Measurements from ENCODE around the gene DGLUCY.

The DGLUCY gene

DNA sequence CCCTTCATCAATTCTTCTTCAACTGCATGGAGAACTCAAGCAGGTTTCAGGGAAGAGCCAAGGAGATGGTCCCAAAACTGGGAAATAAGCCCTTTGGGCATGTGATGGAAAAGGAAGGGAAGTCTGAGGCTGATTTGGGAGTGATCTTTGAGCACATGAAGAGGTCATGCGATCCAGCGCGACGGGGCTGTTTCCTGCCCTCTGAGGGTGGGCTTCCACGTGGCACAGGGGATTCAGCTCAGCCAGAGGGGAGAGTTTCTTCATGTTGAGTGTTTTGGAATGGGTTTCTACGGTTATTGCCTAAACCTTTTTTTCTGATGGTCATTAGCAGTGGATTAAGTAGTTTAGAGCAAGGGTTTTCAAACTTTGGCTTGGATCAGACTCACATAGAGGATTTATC, 100.4 kb downstream of the DGLUCY start:
- Histone ChIP-seq H3K36me3 (ENCODE audit: insufficient read depth, low read length) (peaks cover 49% of the 10 kb centered on the region; the same call in 1 of the 2 replicates), H3K9me3 (ENCODE audit: insufficient read depth, low read depth, low read length) (no peaks in the 10 kb centered on the region; the same call in 1 of the 2 replicates), H4K20me1 (ENCODE audit: insufficient read depth, low read length, poor library complexity, severe bottlenecking) (no peaks in the 10 kb centered on the region), H3K9me2 (replicated peaks; ENCODE audit: low read depth, low read length) (no peaks in the 10 kb centered on the region), H3F3A (ENCODE audit: low read depth) (no peaks in the 10 kb centered on the region), H3K4me1 (ENCODE audit: insufficient read depth, low read length, poor library complexity, severe bottlenecking) (peaks cover 6% of the 10 kb centered on the region), H3K79me2 (ENCODE audit: insufficient read depth, low read length) (no peaks in the 10 kb centered on the region), H3K9ac (ENCODE audit: low read depth, low read length, poor library complexity, severe bottlenecking) (no peak overlapping the region), H3K27me3 (ENCODE audit: insufficient read depth, low read length, poor library complexity, severe bottlenecking) (no peaks in the 10 kb centered on the region), H3K4me3 (ENCODE audit: low read length, poor library complexity, severe bottlenecking) (no peak overlapping the region), H2AFZ (ENCODE audit: low read length) (no peak overlapping the region), H3K4me2 (ENCODE audit: low read depth, low read length, poor library complexity, severe bottlenecking) (no peak overlapping the region)
- TF ChIP-seq, protein P1, sequence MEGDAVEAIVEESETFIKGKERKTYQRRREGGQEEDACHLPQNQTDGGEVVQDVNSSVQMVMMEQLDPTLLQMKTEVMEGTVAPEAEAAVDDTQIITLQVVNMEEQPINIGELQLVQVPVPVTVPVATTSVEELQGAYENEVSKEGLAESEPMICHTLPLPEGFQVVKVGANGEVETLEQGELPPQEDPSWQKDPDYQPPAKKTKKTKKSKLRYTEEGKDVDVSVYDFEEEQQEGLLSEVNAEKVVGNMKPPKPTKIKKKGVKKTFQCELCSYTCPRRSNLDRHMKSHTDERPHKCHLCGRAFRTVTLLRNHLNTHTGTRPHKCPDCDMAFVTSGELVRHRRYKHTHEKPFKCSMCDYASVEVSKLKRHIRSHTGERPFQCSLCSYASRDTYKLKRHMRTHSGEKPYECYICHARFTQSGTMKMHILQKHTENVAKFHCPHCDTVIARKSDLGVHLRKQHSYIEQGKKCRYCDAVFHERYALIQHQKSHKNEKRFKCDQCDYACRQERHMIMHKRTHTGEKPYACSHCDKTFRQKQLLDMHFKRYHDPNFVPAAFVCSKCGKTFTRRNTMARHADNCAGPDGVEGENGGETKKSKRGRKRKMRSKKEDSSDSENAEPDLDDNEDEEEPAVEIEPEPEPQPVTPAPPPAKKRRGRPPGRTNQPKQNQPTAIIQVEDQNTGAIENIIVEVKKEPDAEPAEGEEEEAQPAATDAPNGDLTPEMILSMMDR (conservative IDR thresholded peaks at IDR 0.05; ENCODE audit: low read length), result no peak

DNA sequence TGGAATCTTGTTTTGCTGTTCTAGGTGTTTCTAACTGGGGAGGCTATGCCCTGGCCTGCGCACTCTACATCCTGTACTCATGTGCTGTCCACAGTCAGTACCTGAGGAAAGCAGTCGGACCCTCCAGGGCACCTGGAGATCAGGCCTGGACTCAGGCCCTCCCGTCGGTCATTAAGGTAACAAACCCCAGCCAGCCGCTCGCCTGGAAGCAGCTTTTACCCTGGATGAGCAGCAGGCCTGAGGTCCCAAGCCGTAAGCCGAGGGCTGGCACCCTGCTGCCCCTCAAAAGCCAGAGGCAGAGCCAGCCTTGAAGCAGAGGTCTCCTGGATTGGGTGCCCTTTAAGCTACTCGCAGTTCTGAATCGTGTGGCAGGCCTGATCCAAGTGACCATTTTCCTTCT, 101.5 kb downstream of the DGLUCY start:
- peaks cover 6% of the 10 kb centered on the region for H3K4me1 ChIP-seq (ENCODE audit: insufficient read depth, low read length, poor library complexity, severe bottlenecking)
- no peaks in the 10 kb centered on the region; the same call in 1 of the 2 replicates for H3K9me3 ChIP-seq (ENCODE audit: insufficient read depth, low read depth, low read length)
- TF ChIP-seq EZH2phosphoT487 (IDR thresholded peaks at IDR 0.05; ENCODE audit: borderline replicate concordance), result no peak
- no peaks in the 10 kb centered on the region for H3K9me2 ChIP-seq (replicated peaks; ENCODE audit: low read depth, low read length)
- H3K27me3 ChIP-seq (ENCODE audit: insufficient read depth, low read length, poor library complexity, severe bottlenecking), result no peaks in the 10 kb centered on the region
- H3K36me3 ChIP-seq (ENCODE audit: insufficient read depth, low read length), result peaks cover 42% of the 10 kb centered on the region; the same call in 1 of the 2 replicates
- no peaks in the 10 kb centered on the region for H3K79me2 ChIP-seq (ENCODE audit: insufficient read depth, low read length)
- H2AFZ ChIP-seq (ENCODE audit: low read length), result no peak overlapping the region
- no peak overlapping the region for H3K9ac ChIP-seq (ENCODE audit: low read depth, low read length, poor library complexity, severe bottlenecking)
- no peaks in the 10 kb centered on the region for H3F3A ChIP-seq (ENCODE audit: low read depth)
- H3K4me2 ChIP-seq (ENCODE audit: low read depth, low read length, poor library complexity, severe bottlenecking), result no peak overlapping the region
- no peaks in the 10 kb centered on the region for H4K20me1 ChIP-seq (ENCODE audit: insufficient read depth, low read length, poor library complexity, severe bottlenecking)
- H3K4me3 ChIP-seq (ENCODE audit: low read length, poor library complexity, severe bottlenecking), result no peak overlapping the region

DNA sequence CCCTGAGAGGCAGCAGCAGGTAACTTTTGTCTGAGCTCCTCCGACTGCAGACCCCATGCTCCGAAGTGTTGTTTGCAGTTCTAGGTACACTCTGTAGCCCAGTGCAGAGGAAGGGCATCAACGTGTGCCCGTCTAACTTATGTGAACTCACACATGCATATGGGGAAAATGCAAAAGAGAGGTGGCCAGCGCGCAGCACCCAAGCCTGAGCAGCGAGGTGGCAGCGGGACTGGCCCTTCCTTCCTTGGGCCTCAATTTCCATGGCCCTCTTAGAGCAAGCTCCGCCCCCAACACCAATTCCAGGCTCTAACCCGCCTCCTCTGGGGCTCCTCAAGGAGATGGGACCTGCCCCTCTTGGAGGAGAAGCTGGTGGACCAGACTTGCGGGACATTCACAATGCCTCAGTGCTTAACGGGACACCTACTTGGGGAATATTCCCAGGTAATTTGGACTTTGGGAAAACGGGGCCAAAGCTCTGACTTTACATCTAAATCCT, 102.9 kb downstream of the DGLUCY start:
- no peaks in the 10 kb centered on the region for H3K79me2 ChIP-seq (ENCODE audit: insufficient read depth, low read length)
- H3F3A ChIP-seq (ENCODE audit: low read depth), result no peaks in the 10 kb centered on the region
- TF ChIP-seq, protein P1 (conservative IDR thresholded peaks at IDR 0.05; ENCODE audit: low read length), result no peak
- no peak for TF ChIP-seq EZH2phosphoT487 (IDR thresholded peaks at IDR 0.05; ENCODE audit: borderline replicate concordance)
- no peak overlapping the region for H3K4me3 ChIP-seq (ENCODE audit: low read length, poor library complexity, severe bottlenecking)
- no peak overlapping the region for H3K9ac ChIP-seq (ENCODE audit: low read depth, low read length, poor library complexity, severe bottlenecking)
- H3K9me3 ChIP-seq (ENCODE audit: insufficient read depth, low read depth, low read length), result no peaks in the 10 kb centered on the region
- peaks cover 32% of the 10 kb centered on the region; the same call in 1 of the 2 replicates for H3K36me3 ChIP-seq (ENCODE audit: insufficient read depth, low read length)
- no peaks in the 10 kb centered on the region for H3K9me2 ChIP-seq (replicated peaks; ENCODE audit: low read depth, low read length)
- H3K4me1 ChIP-seq (ENCODE audit: insufficient read depth, low read length, poor library complexity, severe bottlenecking), result peaks cover 6% of the 10 kb centered on the region
- no peak overlapping the region for H3K4me2 ChIP-seq (ENCODE audit: low read depth, low read length, poor library complexity, severe bottlenecking)
- H2AFZ ChIP-seq (ENCODE audit: low read length), result no peak overlapping the region
- H4K20me1 ChIP-seq (ENCODE audit: insufficient read depth, low read length, poor library complexity, severe bottlenecking), result no peaks in the 10 kb centered on the region
- H3K27me3 ChIP-seq (ENCODE audit: insufficient read depth, low read length, poor library complexity, severe bottlenecking), result no peaks in the 10 kb centered on the region

DNA sequence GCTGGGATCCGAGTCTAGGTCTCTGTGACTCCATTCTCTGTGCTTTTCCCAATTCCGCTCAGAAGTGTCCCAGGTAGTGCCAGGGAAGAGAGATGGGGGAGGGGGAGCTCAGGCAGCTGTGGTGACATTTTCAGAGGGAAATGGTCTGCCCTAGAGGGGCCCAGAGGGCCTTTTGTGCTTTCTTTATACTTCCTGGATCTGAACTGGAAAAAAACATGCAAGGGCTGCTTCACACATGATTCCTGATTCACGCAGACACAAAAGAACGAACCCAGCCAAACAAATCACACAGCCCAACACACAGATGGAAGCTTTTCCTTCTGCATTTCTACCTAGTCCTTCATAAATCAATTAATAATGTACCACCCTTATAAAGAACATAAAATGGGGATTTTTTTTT, 104.1 kb downstream of the DGLUCY start:
- Histone ChIP-seq H3K4me1 (ENCODE audit: insufficient read depth, low read length, poor library complexity, severe bottlenecking) (peaks cover 6% of the 10 kb centered on the region), H3K36me3 (ENCODE audit: insufficient read depth, low read length) (peaks cover 27% of the 10 kb centered on the region; the same call in 1 of the 2 replicates), H3K9me3 (ENCODE audit: insufficient read depth, low read depth, low read length) (no peaks in the 10 kb centered on the region), H3K27me3 (ENCODE audit: insufficient read depth, low read length, poor library complexity, severe bottlenecking) (no peaks in the 10 kb centered on the region), H3K79me2 (ENCODE audit: insufficient read depth, low read length) (no peaks in the 10 kb centered on the region), H4K20me1 (ENCODE audit: insufficient read depth, low read length, poor library complexity, severe bottlenecking) (no peaks in the 10 kb centered on the region), H3K9ac (ENCODE audit: low read depth, low read length, poor library complexity, severe bottlenecking) (no peak overlapping the region), H3K4me3 (ENCODE audit: low read length, poor library complexity, severe bottlenecking) (no peak overlapping the region), H2AFZ (ENCODE audit: low read length) (no peak overlapping the region), H3K9me2 (replicated peaks; ENCODE audit: low read depth, low read length) (no peaks in the 10 kb centered on the region), H3F3A (ENCODE audit: low read depth) (no peaks in the 10 kb centered on the region), H3K4me2 (ENCODE audit: low read depth, low read length, poor library complexity, severe bottlenecking) (no peak overlapping the region)
- TF ChIP-seq, protein P1 (conservative IDR thresholded peaks at IDR 0.05; ENCODE audit: low read length), result no peak
- TF ChIP-seq EZH2phosphoT487 (IDR thresholded peaks at IDR 0.05; ENCODE audit: borderline replicate concordance), result no peak
